GM21367 (cell line): ENCODE results near the gene ATXN3L.

Experiments
- ATAC-seq: cut with Tn5 transposase; IDR thresholded peaks from one replicate; pipeline ENCODE4 v1.9.1; 2021; ENCODE audit not compliant: unreplicated experiment

The ATXN3L gene

DNA sequence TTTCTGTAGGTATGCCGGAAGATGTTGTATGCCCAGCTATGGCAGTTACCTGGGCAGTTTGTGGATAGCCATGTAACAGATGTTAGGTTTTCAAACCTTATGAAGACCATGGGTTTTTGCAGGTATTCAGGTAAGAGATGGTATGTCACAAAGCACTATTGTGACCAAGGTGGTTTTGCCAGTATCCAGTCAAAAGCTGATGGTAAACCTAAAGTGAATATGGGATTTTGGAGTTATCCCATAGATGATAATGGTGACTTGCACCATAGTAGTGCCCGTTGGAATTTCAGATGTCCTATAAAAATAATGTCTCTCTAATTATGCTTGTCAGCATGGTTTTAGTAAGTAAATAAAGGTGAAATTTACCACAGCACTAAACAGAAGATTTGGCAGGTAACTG, at the start of gene ATXN3L:
ATXN3L (minus strand) TSS at position 101 of the 400 bp plus-strand sequence. CDS start 119 bp downstream, outside the sequence.
- no peak for ATAC-seq

- no peak for ATAC-seq
Observed at GRCh38 chrX:13369256-13370030, 49.6 kb upstream of the ATXN3L start.

DNA sequence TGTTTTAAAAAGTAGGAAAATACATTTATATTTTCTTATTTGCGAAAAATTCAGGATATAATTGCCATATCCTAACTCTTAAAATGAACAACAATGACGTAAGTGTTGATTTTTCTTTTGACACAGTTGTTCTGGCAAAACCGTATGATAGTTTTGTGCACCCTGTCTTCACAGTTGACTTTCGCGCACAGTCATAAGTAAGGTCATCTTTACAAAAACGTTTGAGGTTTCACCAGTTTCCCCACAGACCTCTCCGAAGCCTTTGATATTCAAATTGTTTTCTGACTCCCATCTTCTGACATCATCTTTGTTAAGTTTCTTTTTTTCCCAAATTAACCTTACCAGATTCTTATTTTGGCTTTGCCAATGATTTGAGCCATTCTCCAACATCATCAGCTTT, 48.1 kb upstream of the ATXN3L start:
- ATAC-seq: no peak

- ATAC-seq: no peak
Observed at GRCh38 chrX:13366698-13367097, 46.8 kb upstream of the ATXN3L start.

- ATAC-seq: no peak
Observed at GRCh38 chrX:13365161-13365560, 45.3 kb upstream of the ATXN3L start.

GRCh38 chrX:13364230-13364857, 44.5 kb upstream of the ATXN3L start:
- ATAC-seq: no peak

- no peak for ATAC-seq
Observed at GRCh38 chrX:13360146-13360545, 40.3 kb upstream of the ATXN3L start.

DNA sequence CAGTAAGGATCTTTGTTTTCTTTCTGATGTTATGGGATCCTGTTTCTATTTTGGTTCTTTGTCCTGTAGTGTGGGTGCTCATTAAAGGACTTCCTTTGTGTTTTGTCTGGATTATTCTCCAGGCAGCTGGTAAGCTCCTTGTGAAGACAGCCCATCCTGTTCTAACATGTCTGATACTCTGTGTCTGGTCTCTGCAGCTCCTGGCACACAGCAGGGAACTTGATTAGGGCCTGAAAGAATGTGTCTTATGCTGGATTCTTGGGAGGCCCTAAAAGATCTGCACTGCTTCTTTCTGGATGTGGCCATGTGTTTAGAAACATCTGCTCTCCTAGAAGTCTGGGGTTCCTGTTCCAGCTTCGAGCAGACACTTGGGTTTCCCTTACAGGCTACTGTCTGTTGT, 38.1 kb upstream of the ATXN3L start:
- ATAC-seq: no peak

- ATAC-seq: no peak
Observed at GRCh38 chrX:13346646-13347045, 26.8 kb upstream of the ATXN3L start.

DNA sequence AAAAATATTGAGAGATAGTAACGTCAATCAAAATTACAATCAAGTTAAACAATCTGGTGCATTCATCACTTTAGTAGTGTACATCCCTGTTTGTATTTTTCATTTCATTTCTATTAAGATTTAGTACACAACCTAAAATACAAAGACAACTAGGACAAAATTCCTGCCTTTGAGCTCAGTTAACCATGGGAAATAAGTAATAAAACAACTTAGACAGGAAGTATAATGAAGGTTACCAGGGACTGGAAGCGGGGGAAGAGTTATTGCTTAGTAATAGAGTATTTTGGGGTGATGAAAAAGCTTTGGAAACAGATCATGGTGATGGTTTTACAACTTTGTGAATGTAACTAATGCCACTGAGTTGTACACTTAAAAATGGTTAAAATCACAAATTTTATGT, 25.6 kb upstream of the ATXN3L start:
- no peak for ATAC-seq

DNA sequence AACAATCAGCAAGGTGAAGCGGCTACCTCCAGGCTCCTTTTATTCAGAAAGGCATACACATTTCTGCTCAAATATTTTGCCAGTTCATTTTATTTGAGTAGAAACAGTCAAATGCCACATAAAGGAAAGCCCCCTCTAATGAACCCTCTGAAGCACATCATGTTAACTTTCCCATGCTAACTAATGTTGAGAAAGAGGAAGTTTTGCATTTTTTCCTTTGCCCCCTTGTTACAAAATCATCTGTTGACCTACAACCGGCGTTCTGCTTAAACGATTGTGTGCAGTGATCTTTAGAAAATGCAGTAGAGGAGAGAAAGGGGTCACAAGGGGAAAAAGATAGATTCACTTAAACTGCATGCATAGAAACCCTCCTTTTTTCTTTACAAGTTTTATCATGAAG, 25.2 kb upstream of the ATXN3L start:
- ATAC-seq: no peak

DNA sequence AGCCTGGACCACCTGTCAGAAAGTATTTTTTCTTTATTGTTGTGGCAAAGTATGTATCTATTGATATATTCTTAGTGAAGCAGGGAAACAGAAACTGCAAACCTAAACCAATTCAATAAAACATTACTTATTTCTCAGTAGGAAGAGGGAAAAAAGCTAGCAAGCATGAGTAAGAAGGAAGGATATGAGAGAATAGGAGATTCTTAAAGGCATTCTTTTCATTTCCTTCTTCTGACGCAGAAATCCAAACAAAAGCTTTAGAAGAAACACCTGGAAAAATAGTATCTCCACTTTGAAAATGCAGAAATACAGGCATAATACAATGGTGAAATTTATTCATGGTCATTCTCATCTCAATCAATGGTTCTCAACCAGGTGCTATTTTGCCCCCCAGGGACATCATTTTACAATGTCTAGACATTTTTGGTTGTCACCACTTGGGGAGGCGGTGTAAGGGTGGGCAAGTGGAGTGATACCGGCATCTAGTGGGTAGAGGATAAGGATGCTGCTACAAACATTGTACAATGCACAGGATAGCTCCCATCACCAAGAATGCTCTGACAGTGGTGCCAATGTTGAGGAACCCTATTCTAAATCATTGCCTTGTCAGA, 21.7 kb upstream of the ATXN3L start:
- ATAC-seq: no peak

GRCh38 chrX:13340182-13340791, 20.4 kb upstream of the ATXN3L start:
- no peak for ATAC-seq

GRCh38 chrX:13339607-13340006, 19.8 kb upstream of the ATXN3L start:
- no peak for ATAC-seq

DNA sequence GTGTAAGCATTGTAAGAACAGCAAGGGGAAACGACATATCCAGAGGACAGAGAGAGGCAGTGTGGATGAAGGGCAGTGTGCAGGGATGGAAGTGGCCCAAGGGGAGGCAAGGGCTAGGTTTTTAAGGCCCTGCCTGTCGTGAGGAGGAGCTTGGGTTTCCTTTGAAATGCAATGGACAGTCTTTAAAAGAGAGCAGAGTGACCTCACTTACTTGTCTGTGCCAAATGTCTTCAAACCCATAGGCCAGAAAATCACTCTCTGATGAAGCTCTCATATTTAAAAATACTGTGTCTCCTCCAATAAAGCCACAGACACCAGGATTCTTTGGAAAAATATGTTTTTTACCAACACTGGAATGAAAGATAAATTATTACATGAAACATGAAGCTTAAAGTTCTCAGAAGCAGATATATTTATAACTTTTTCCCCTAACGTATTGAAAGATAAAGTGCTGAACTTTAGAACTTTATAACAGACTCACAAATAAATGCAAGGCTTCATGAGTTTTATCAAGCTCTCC, 19.2 kb upstream of the ATXN3L start:
- ATAC-seq: no peak

GRCh38 chrX:13334491-13334890, 14.6 kb upstream of the ATXN3L start:
- no peak for ATAC-seq

DNA sequence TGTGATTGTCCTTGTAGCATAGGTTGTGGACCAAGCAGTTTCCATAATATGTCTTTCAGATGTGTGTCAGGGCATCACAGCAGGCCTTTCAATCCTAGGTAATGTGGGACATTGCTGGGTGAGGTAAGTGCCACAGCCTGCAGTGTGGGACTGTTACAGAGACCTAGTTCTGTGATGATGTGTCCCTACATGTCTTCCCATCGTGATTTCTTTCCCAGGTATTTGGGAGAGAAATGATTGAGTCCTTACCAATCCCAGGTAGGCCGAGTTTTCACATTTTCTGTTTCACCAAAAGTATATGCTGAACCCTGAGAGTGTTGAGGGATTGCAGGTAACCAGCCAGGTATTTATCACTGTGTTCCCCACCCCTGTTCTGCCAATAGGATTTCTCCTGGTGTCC, 10.6 kb upstream of the ATXN3L start:
- ATAC-seq: no peak

DNA sequence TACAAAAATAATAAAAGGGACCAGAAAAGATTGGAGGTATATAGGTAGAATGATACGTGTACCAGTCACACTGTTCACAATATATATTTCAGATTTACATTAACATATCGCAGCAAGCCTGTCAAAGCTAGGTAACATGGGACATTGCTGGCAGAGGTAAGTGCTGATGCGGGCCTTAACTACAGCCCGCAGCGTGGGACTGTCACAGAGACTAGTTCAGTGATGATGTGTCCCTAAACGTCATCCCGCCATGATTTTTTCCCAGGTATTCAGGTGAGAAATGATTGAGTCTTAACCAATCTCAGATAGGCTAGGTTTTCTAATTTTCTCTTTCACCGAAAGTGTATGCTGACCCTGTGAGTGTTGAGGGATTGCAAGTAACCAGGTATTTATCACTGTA, 7.8 kb upstream of the ATXN3L start:
- ATAC-seq: no peak

DNA sequence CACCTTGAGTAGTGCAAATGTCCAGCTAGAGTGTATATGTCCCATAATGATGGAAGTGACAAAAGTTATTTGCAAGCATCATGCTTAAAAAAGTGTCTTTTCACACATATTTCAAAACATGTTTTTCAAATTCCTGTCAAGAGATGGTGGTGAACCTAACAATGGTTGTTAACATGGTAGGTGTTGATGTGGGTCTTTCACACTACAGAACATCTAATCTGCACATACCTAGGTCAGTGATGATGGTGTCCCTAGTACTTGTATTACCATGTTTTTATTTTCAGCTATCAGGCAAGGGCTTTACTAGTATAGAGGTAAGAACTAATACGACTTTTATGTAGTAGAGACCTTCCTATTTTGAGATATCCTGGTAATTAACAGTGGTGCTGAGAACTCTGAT, 3.4 kb upstream of the ATXN3L start:
- ATAC-seq: no peak

- no peak for ATAC-seq
Observed at GRCh38 chrX:13317366-13317765, 2.5 kb downstream of the ATXN3L start.

- ATAC-seq: no peak
Observed at GRCh38 chrX:13311560-13311959, 8.3 kb downstream of the ATXN3L start.

DNA sequence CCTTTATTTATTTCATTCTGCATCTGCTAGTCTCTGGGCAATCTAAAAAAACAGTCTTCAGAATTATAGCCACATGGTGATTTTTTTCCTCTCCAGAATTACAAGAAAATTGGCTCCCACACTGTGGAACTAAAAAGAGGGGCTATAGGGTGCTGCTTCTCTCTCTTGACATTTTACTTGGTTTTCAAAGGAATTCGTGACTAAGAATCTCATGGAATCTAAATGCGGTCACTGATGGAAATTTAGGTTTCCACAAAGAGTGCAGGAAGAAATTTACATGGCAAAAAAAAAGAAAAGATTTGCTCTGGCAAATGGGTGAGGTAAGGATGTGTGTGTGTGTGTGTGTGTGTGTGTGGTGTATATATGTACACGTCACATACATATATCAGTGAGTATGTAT, 10.2 kb downstream of the ATXN3L start:
- ATAC-seq: no peak
